ENCODE results near the gene ZNF44. TPM values are rescaled to one million over a fixed set of nuclear protein-coding genes. Genes with fewer than 3 reads are reported as not detected.

Gene ZNF44
- total RNA-seq = 10.5 TPM
- long read RNA-seq, transcript ZNF44-202 (4 exons, 2,119 nt) = major isoform, 14 of 23 reads
- long read RNA-seq, partial matches to known transcripts = 0 of 23 reads
- long read RNA-seq, other reads (novel, unspliced or antisense) = 7 of 23 reads

DNA sequence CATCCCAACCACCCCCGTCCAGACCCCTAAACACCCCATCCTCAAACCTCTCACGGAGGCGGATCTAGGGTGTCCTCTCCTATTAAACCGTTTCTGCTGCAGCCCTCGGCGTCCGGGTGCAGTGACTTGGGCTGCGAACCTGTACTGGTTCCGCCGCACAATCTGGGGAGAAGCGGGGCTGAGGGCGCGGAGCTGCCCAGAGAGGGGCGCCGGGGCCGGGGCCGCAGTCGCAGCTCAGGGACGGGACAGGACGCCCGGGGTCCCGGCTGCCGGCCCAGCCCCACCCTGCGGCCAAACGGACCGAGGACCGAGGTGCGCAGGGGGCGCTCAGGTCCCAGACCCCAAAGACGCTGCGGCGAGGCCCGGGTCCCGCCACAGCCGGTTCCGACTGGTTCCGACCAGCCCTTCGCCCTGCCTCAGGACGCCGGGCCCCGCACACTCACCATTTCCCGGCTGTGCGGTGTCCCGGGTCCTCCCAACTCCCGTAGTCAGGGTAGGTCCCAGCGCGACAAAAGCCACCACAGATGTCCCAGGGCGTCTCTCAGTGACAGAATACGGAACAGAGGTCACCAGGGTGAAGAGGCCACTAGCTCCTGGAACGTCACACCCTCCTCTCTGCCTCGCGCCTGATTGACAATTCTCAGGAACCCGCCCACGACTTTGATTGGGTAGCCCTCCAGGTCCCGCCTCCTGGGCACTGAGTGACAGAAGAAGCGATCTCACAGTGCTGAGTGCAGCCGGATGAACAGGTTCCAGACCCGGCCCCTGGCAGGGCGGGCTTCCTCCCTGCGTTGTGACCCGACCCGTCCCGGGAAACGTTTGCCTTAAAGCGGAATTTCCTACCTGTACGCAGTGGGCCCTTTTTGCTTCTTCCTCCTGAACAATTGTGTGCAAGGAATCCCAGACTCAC lies at the start of gene ZNF44:
Gene ZNF44, minus strand, starts transcription at position 635 of the 910 bp plus-strand sequence. Its CDS starts 189 bp downstream, at position 446.
- DNase-seq (ENCODE audit: low spot score) = peak; percentile 98

- peak; percentile 97 for DNase-seq (ENCODE audit: low spot score)
Measured at GRCh38 chr19:12333162-12334159, 38.8 kb upstream of the ZNF44 start, which contains the start of gene ZNF563. TSS of gene ZNF563 (minus strand) at chr19:12333633. CDS start at chr19:12333482, 151 bp downstream.

DNA sequence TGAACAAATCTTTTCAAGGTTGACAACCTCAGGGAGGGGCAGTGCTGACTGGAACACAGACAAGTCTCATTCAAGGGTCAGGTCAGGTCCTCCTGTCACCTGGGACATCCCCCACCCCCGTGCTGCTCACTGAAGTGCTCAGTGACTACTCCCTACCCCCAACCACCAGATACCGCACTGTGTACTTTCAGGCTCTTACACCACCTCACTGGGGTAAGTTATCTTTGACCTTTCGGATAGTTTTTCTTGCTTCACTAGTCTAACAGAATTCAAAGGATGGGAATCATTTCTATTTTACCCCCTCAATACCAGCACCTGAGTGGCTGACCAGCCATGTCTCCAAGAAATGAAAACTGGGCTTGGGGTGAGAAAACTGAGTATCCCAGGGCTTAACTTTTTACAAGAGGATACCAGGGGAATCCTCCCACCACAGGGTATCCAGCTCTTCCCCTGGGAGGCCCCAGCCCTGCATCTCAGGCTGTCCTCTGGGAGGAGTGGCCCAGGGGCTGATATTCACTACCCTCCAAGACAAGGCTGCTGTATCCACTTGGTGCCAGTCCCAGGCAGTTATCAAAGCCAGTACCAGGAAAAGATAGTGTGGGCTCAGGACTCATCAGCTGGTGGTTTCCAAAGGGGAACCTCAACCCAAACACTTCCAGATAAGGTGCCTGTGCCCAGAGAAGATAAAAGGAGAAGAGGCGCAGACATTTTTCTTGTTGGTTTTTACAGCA lies 36.7 kb upstream of the ZNF44 start:
- no peak for DNase-seq (ENCODE audit: low spot score)

- DNase-seq (ENCODE audit: low spot score) = no peak
Measured at GRCh38 chr19:12330340-12330739, 35.7 kb upstream of the ZNF44 start.

- no peak for DNase-seq (ENCODE audit: low spot score)
Measured at GRCh38 chr19:12325690-12326089, 31.0 kb upstream of the ZNF44 start.

DNA sequence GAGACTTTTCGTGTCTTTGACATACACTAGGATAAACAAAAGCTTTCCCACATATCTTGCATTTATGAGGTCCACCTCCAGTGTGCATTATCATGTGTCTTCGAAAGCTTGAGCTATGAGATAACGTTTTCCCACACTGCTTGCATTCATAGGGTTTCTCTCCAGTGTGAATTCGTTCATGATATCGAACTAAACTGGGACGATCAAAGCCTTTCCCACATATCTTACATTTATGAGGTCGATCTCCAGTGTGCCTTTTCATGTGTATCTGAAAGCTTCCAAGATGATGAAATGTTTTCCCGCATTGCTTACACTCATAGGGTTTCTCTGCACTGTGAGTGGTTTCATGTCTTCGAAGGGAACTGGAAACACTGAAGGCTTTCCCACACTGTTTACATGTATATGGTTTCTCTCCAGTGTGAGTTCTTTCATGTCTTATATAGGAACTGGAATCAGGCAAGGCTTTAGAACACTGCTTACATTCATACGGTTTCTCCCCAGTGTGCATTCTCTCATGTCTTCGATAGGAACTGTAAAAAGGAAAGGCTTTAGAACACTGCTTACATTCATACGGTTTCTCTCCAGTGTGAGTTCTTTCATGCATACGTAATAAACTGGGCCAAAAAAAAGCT lies 24.2 kb upstream of the ZNF44 start:
- no peak for DNase-seq (ENCODE audit: low spot score)

GRCh38 chr19:12314553-12314952 lies 19.9 kb upstream of the ZNF44 start:
- peak; percentile 14 for DNase-seq (ENCODE audit: low spot score)

- DNase-seq (ENCODE audit: low spot score) = peak; percentile 60
Measured at GRCh38 chr19:12308891-12309290, 14.2 kb upstream of the ZNF44 start.

GRCh38 chr19:12295191-12295590 lies 508 bp upstream of the ZNF44 start:
- no peak for DNase-seq (ENCODE audit: low spot score)

- DNase-seq (ENCODE audit: low spot score) = peak; percentile 93
Measured at GRCh38 chr19:12293777-12294248, 870 bp downstream of the ZNF44 start.

DNA sequence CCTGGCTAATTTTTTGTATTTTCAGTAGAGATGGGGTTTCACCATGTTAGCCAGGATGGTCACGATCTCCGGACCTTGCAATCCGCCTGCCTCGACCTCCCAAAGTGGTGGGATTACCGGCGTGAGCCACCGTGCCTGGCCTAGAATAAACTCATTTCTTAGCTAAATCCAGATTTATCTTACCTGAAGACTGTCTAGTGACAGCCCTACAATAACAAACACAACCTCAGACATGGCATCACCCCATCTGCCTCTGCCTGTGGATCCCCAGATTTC lies 5.0 kb downstream of the ZNF44 start:
- peak; percentile 51 for DNase-seq (ENCODE audit: low spot score)

GRCh38 chr19:12287958-12288500 lies 6.7 kb downstream of the ZNF44 start:
- no peak for DNase-seq (ENCODE audit: low spot score)

GRCh38 chr19:12284631-12285030 lies 10.1 kb downstream of the ZNF44 start:
- DNase-seq (ENCODE audit: low spot score) = peak; percentile 65

GRCh38 chr19:12284226-12284625 lies 10.5 kb downstream of the ZNF44 start:
- peak; percentile 53 for DNase-seq (ENCODE audit: low spot score)

GRCh38 chr19:12278713-12279112 lies 16.0 kb downstream of the ZNF44 start:
- no peak for DNase-seq (ENCODE audit: low spot score)

- no peak for DNase-seq (ENCODE audit: low spot score)
Measured at GRCh38 chr19:12272980-12273901, 21.4 kb downstream of the ZNF44 start.

DNA sequence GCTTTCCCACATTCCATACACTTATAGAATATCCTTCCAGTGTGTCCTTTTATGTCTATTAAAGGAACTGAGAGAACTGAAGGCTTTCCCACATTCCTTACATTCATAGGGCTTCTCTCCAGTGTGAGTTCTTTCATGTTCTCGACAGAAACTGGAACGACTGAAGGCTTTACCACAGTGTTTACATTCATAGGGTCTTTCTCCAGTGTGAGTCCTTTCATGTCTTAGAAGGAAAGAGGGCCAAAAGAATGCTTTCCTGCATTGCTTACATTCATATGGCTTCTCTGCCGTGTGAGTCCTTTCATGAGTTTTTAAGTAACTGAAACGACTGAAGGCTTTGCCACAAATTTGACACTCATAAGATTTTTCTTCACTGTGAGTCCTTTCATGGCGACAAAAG lies 22.3 kb downstream of the ZNF44 start:
- no peak for DNase-seq (ENCODE audit: low spot score)

- no peak for DNase-seq (ENCODE audit: low spot score)
Measured at GRCh38 chr19:12270854-12271253, 23.8 kb downstream of the ZNF44 start.

Measured in mesenteric fat pad (tissue), 1 donor.